GM12878 (cell line): ENCODE results near the gene CLPTM1. TPM values are rescaled to one million over a fixed set of nuclear protein-coding genes. Genes with fewer than 3 reads are reported as not detected.

Experiments
- ATAC-seq: fragments of 200-7000 bp; cut with Tn5 transposase; 3 replicates; pipeline ENCODE4 v1.9.1; 2020; ENCODE audit warnings: mild to moderate bottlenecking, moderate library complexity
- BruUV-seq: library from RNA; stranded (reverse); fragments of 400-500 nt; replicated peaks from 2 replicates; lab custom pipeline; 2021; lab: Mats Ljungman, UMichigan
- CTCF ChIA-PET: fragments of 300-600 bp; sonication (Branson Sonifier 250); formaldehyde crosslinking; extraction: SDS; loops from one replicate; lab custom pipeline; 2021; ENCODE audit warnings: inconsistent platforms; lab: Yijun Ruan, JAX
- POLR2A ChIA-PET: fragments of 350-600 bp; formaldehyde crosslinking; extraction: SDS; loops from one replicate; lab custom pipeline; 2021; ENCODE audit warnings: inconsistent platforms; lab: Charles Lee
- RAD21 ChIA-PET: fragments of 300-600 bp; sonication (Branson Sonifier 250); formaldehyde crosslinking; loops from one replicate; lab custom pipeline; 2023; ENCODE audit warnings: antibody characterized with exemption; ENCODE audit not compliant: unreplicated experiment; lab: Charles Lee
- SMC1A ChIA-PET: fragments of 300-600 bp; sonication (Branson Sonifier 250); formaldehyde crosslinking; loops from one replicate; lab custom pipeline; 2023; ENCODE audit not compliant: unreplicated experiment, uncharacterized antibody; lab: Charles Lee
- DNase-seq: peaks from one replicate; pipeline ENCODE4 v3.0.0-alpha.2; 2011; ENCODE audit warnings: low read depth, low spot score
- FAIRE-seq: peaks from 3 replicates; lab custom pipeline; 2011; peaks lifted over from hg19 to GRCh38; lab: Jason Lieb, UNC
- H2AFZ ChIP-seq: 2 replicates; pipeline ENCODE4 v1.6.0; 2011; ENCODE audit warnings: low read depth, low read length, control low read depth; ENCODE audit not compliant: control insufficient read depth
- H3K27ac ChIP-seq: 2 replicates; pipeline ENCODE4 v1.5.1; 2011; ENCODE audit warnings: control low read depth; ENCODE audit not compliant: control insufficient read depth, insufficient read depth
- H3K27me3 ChIP-seq, 2 experiments: replicated peaks in 1 of 2; 2 replicates each; pipeline versions ENCODE4 v1.6.0 to v1.6.1; 2011; ENCODE audit warnings: low read length in 1 of 2; ENCODE audit not compliant: control insufficient read depth in 2 of 2, insufficient read depth in 2 of 2
- H3K36me3 ChIP-seq, 2 experiments: 2 replicates each; pipeline ENCODE4 v1.5.1; 2011; ENCODE audit warnings: low read length in 1 of 2; ENCODE audit not compliant: control insufficient read depth in 2 of 2, insufficient read depth in 2 of 2
- H3K4me1 ChIP-seq: 2 replicates; pipeline ENCODE4 v1.6.1; 2011; ENCODE audit warnings: mild to moderate bottlenecking, low read length, moderate library complexity, mixed read lengths; ENCODE audit not compliant: control insufficient read depth, insufficient read depth
- H3K4me2 ChIP-seq: 2 replicates; pipeline ENCODE4 v1.6.0; 2011; ENCODE audit warnings: control low read depth; ENCODE audit not compliant: control insufficient read depth, insufficient read depth
- H3K4me3 ChIP-seq: fragments of 200-600 bp; sonication (generic); 2 replicates; pipeline ENCODE4 v1.5.1; 2016
- H3K79me2 ChIP-seq: 2 replicates; pipeline ENCODE4 v1.6.0; 2011; ENCODE audit warnings: low read length; ENCODE audit not compliant: control insufficient read depth, insufficient read depth
- H3K9ac ChIP-seq: 2 replicates; pipeline ENCODE4 v1.8.0; 2011; ENCODE audit warnings: low read length, control low read depth, mixed read lengths; ENCODE audit not compliant: control insufficient read depth, insufficient read depth
- H3K9me3 ChIP-seq: replicated peaks from 3 replicates; pipeline ENCODE4 v1.5.1; 2011; ENCODE audit warnings: mild to moderate bottlenecking, low read length; ENCODE audit not compliant: control insufficient read depth, insufficient read depth
- H4K20me1 ChIP-seq: 2 replicates; pipeline ENCODE4 v1.6.0; 2011; ENCODE audit not compliant: control insufficient read depth, insufficient read depth
- BCLAF1 ChIP-seq: fragments of 450-650 bp; IDR thresholded peaks from 2 replicates; pipeline ENCODE4 v1.6.1; 2017; ENCODE audit warnings: antibody characterized with exemption, mild to moderate bottlenecking, moderate library complexity
- CBX5 ChIP-seq: sonication (generic); IDR thresholded peaks from 2 replicates; pipeline ENCODE4 v1.6.1; 2016; ENCODE audit warnings: low read depth, moderate library complexity, mild to moderate bottlenecking, inconsistent platforms
- ZNF687 ChIP-seq: fragments of 450-650 bp; IDR thresholded peaks from 2 replicates; pipeline ENCODE4 v1.6.1; 2017; ENCODE audit warnings: mild to moderate bottlenecking, moderate library complexity
- WGBS: methylation state at CpG from one replicate; pipeline ENCODE4 v1.1.6; 2016; ENCODE audit warnings: low lambda C conversion rate; ENCODE audit not compliant: insufficient replicate concordance, insufficient coverage; ENCODE audit errors: missing lambda C conversion rate; 5-methylcytosine and 5-hydroxymethylcytosine counted together
- in situ Hi-C: fragments of 300-500 bp; cut with MboI; formaldehyde crosslinking; loops from 9 replicates; pipeline ENCODE4 v1.14.3; 2018; ENCODE audit warnings: mixed read lengths
- intact Hi-C: fragments of 100-400 bp; cut with micrococcal nuclease; formaldehyde crosslinking; loops from one replicate; pipeline ENCODE4 v1.14.2; 2022; ENCODE audit not compliant: unreplicated experiment
- polyA plus RNA-seq, 11 experiments: library from polyadenylated mRNA; depleted of rRNA in 4 of 11; unstranded in 6 of 11; stranded (reverse) in 5 of 11; fragments of >200 nt; fragmentation: Nextera tagmentation in 4 of 11; fragmentation: Illumina TruSeq in 1 of 11; extraction: Ambion mirVana in 4 of 11; extraction: Trizol in 1 of 11; gene quantifications; 1 replicate in 1 of 11; 2 replicates in 10 of 11; pipeline versions ENCODE4 v1.2.1 to v1.2.3, GENCODE V29; 2011 to 2016; ENCODE audit warnings: inconsistent platforms in 2 of 11, missing spikeins in 2 of 11, low read depth in 1 of 11
- total RNA-seq, 4 experiments: library from RNA; depleted of rRNA in 3 of 4; stranded (reverse); fragments of >200 nt in 3 of 4; fragmentation: Illumina TruSeq in 1 of 4; extraction: Trizol in 1 of 4; gene quantifications; 2 replicates each; pipeline versions ENCODE4 v1.2.1 to v1.2.3, GENCODE V29; 2013 to 2021

Gene CLPTM1
- total and polyA plus RNA-seq, 10 of the 15 experiments (the other 5 are each of a cell fraction or from before 2014, with no cell fraction given): 0.42 to 72.6 (median 35.2) TPM

- TF ChIP-seq BCLAF1: no peak
These were observed 6.6 kb downstream of the CLPTM1 start (continued) for GRCh38 chr19:44961821-44962220.

- RAD21 ChIA-PET: no interaction called here
- DNase-seq: no peak
- TF ChIP-seq CBX5 (no peak), ZNF687 (no peak)
- intact Hi-C loops (no loop called here), in situ Hi-C loops (no loop called here)
- peaks cover 6 to 13% of the 10 kb centered on the region in 2 experiments for H3K36me3 ChIP-seq
- H2AFZ ChIP-seq: no peak overlapping the region
- BruUV-seq: no TSS peak
- POLR2A ChIA-PET: no interaction called here
- no peak overlapping the region for H3K4me2 ChIP-seq
- SMC1A ChIA-PET: no interaction called here
- no peaks in the 10 kb centered on the region for H3K27me3 ChIP-seq
- no peak overlapping the region for H3K9ac ChIP-seq
- H3K9me3 ChIP-seq: no peaks in the 10 kb centered on the region
- no peaks in the 10 kb centered on the region for H3K4me1 ChIP-seq
- H4K20me1 ChIP-seq: no peaks in the 10 kb centered on the region
- CTCF ChIA-PET: interaction anchor here (2.0 kb wide), 1 partner anchor 20 kb away, joined by 4 read pairs; no protein-coding TSS in a partner anchor
- 100% methylated on average over 5 of the region's 5 CpGs for WGBS
- H3K4me3 ChIP-seq: no peak overlapping the region
- no peak overlapping the region for H3K27ac ChIP-seq
- ATAC-seq: no peak
- no peak for FAIRE-seq
- H3K79me2 ChIP-seq: no peaks in the 10 kb centered on the region; the same call in none of the 2 replicates
These were observed 12.9 kb downstream of the CLPTM1 start for GRCh38 chr19:44968118-44968517.
